ENCODE data around the gene UQCC2. TPM values are rescaled to one million over a fixed set of nuclear protein-coding genes. Genes with fewer than 3 reads are reported as not detected.

UQCC2 gene
- total and polyA plus RNA-seq, 7 donors: 118 to 184 (median 141) TPM

- Histone ChIP-seq H3K27ac (no peak overlapping the region), H3K36me3 (ENCODE audit: insufficient read depth in 1 of 2, low read depth in 1 of 2) (peaks cover 0 to 18% of the 10 kb centered on the region in 2 donors), H3K27me3 (ENCODE audit: insufficient read depth in 3 of 3, low read length in 2 of 3) (no peaks in the 10 kb centered on the region), H3K9me3 (no peaks in the 10 kb centered on the region), H3K4me3 (no peak overlapping the region), H3K4me1 (no peaks in the 10 kb centered on the region)
- no peak for TF ChIP-seq CTCF (IDR thresholded peaks at IDR 0.05)
- intact Hi-C loops (cut with DNase I): no loop called here
- DNase-seq (no peak), ATAC-seq (no peak)
- 81 to 83% (median 83%) methylated on average over 19 of the region's 19 CpGs for WGBS, 3 donors
These were observed 27.7 kb downstream of the UQCC2 start for GRCh38 chr6:33683576-33684427.

- WGBS, 3 donors: 58 to 65% (median 60%) methylated on average over 14 to 15 of the region's 15 CpGs
- intact Hi-C loops (cut with DNase I): no loop called here
- DNase-seq (no peak), ATAC-seq (no peak)
- Histone ChIP-seq H3K9me3 (no peaks in the 10 kb centered on the region), H3K36me3 (ENCODE audit: insufficient read depth in 1 of 2, low read depth in 1 of 2) (peaks cover 0 to 18% of the 10 kb centered on the region in 2 donors), H3K4me1 (no peaks in the 10 kb centered on the region), H3K27me3 (ENCODE audit: insufficient read depth in 3 of 3, low read length in 2 of 3) (no peaks in the 10 kb centered on the region), H3K27ac (no peak overlapping the region), H3K4me3 (no peak overlapping the region)
- TF ChIP-seq CTCF (IDR thresholded peaks at IDR 0.05): no peak
These were observed 28.4 kb downstream of the UQCC2 start for GRCh38 chr6:33683051-33683571.

- Histone ChIP-seq H3K27me3 (ENCODE audit: insufficient read depth in 3 of 3, low read length in 2 of 3) (no peaks in the 10 kb centered on the region), H3K36me3 (ENCODE audit: insufficient read depth in 1 of 2, low read depth in 1 of 2) (peaks cover 0 to 18% of the 10 kb centered on the region in 2 donors), H3K27ac (no peak overlapping the region), H3K4me3 (no peak overlapping the region), H3K9me3 (no peaks in the 10 kb centered on the region), H3K4me1 (no peaks in the 10 kb centered on the region)
- no peak for ATAC-seq
- intact Hi-C loops (cut with DNase I): no loop called here
- DNase-seq: no peak
- WGBS, 3 donors: 88 to 94% (median 89%) methylated on average over 13 of the region's 13 CpGs
- TF ChIP-seq CTCF (IDR thresholded peaks at IDR 0.05): no peak
These were observed 29.2 kb downstream of the UQCC2 start for GRCh38 chr6:33682341-33682740.

- H3K27ac ChIP-seq: no peak overlapping the region
- H3K4me1 ChIP-seq: no peaks in the 10 kb centered on the region
- ATAC-seq (no peak), DNase-seq (no peak)
- H3K36me3 ChIP-seq (ENCODE audit: insufficient read depth in 1 of 2, low read depth in 1 of 2): peaks cover 0 to 8% of the 10 kb centered on the region in 2 donors
- intact Hi-C loops (cut with DNase I): no loop called here
- WGBS, 3 donors: 83 to 88% (median 87%) methylated on average over 20 of the region's 20 CpGs
- no peaks in the 10 kb centered on the region for H3K9me3 ChIP-seq
- H3K27me3 ChIP-seq (ENCODE audit: insufficient read depth in 3 of 3, low read length in 2 of 3): no peaks in the 10 kb centered on the region
- no peak for TF ChIP-seq CTCF (IDR thresholded peaks at IDR 0.05)
- no peak overlapping the region for H3K4me3 ChIP-seq
These were observed 31.7 kb downstream of the UQCC2 start for GRCh38 chr6:33679761-33680160.

All from psoas muscle (tissue), 8 donors.